Bone marrow (tissue), 2 donors: ENCODE data around the gene C4BPA.

ENCODE experiments used
- DNase-seq, 2 donors: peaks; one replicate each; lab custom pipeline; 2025; lab: John Stamatoyannopoulos, UW

The C4BPA gene

DNA sequence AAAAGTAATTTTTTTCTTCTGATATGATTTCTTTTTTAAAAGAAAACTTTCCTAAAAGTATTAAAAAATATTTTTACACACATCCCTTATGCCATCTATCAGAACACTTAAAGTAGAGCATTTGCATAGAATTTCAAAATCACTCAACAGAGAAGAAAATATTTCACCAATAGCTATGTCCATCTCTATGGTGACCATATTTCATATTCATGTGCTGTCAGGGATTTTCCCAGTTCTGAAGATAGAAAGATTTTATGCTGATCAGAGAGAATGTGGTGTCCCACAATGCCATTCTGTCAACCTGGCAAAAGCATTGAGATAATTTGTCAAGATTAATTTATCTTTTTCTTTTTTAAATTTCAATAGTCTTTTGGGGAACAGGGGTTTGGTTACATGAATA, 87.0 kb downstream of the C4BPA start:
- DNase-seq = no peak

DNA sequence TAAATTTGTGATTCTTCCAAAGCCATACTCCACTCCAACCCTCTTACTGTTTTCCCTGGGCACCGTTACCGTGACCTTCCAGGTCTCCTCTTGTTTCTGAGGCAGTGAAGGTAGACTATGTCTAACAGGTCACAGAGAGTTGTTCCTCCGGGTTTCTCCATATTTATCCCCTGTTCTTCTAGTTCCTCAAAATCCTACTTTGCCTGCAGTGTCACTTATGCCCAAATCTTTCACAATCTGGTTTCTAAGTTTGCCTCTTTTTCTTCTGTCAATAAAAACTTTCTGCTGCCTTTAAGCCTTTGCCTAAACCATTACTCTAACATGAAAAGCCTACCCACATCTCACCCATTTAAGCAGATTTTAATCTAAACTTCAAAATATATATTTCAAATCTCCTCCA, 87.7 kb downstream of the C4BPA start:
- DNase-seq = no peak

GRCh38 chr1:207194197-207194596, 90.2 kb downstream of the C4BPA start:
- DNase-seq = no peak
